ENCODE measurements around the gene ZNF500.

DNA sequence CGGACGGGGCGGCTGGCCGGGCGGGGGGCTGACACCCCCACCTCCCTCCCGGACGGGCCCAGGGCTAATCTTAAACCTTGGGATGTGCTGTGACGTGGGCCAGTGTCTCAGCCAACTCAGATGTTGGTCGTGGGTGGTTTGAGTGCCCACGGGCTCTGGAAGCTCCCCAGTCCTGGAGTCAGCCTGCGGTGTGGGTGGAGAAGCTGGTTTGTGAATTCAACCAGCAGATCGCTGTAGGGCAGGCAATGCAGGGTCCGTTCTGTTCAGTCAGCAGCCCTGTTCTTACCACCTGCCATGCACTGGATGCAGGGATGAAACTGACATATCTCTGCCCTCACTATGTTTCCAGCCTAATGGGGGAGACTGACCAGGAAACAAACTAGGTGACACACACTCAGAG, 8.0 kb upstream of the ZNF500 start:
- TF ChIP-seq, protein P1, sequence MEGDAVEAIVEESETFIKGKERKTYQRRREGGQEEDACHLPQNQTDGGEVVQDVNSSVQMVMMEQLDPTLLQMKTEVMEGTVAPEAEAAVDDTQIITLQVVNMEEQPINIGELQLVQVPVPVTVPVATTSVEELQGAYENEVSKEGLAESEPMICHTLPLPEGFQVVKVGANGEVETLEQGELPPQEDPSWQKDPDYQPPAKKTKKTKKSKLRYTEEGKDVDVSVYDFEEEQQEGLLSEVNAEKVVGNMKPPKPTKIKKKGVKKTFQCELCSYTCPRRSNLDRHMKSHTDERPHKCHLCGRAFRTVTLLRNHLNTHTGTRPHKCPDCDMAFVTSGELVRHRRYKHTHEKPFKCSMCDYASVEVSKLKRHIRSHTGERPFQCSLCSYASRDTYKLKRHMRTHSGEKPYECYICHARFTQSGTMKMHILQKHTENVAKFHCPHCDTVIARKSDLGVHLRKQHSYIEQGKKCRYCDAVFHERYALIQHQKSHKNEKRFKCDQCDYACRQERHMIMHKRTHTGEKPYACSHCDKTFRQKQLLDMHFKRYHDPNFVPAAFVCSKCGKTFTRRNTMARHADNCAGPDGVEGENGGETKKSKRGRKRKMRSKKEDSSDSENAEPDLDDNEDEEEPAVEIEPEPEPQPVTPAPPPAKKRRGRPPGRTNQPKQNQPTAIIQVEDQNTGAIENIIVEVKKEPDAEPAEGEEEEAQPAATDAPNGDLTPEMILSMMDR (conservative IDR thresholded peaks at IDR 0.05; ENCODE audit: low read depth in 2 of 2): no peak
- TF ChIP-seq EZH2 (IDR thresholded peaks at IDR 0.05; ENCODE audit: low read depth, unreplicated experiment) (no peak), CREB1 (CRISPR knock-in tag; IDR thresholded peaks at IDR 0.05; ENCODE audit: low read depth) (no peak), POLR2AphosphoS5 (IDR thresholded peaks at IDR 0.05; ENCODE audit: low read depth) (no peak), NANOG (IDR thresholded peaks at IDR 0.05; ENCODE audit: borderline replicate concordance) (no peak), EZH2phosphoT487 (IDR thresholded peaks at IDR 0.05; ENCODE audit: unreplicated experiment) (no peak)
- TF ChIP-seq, protein P2, sequence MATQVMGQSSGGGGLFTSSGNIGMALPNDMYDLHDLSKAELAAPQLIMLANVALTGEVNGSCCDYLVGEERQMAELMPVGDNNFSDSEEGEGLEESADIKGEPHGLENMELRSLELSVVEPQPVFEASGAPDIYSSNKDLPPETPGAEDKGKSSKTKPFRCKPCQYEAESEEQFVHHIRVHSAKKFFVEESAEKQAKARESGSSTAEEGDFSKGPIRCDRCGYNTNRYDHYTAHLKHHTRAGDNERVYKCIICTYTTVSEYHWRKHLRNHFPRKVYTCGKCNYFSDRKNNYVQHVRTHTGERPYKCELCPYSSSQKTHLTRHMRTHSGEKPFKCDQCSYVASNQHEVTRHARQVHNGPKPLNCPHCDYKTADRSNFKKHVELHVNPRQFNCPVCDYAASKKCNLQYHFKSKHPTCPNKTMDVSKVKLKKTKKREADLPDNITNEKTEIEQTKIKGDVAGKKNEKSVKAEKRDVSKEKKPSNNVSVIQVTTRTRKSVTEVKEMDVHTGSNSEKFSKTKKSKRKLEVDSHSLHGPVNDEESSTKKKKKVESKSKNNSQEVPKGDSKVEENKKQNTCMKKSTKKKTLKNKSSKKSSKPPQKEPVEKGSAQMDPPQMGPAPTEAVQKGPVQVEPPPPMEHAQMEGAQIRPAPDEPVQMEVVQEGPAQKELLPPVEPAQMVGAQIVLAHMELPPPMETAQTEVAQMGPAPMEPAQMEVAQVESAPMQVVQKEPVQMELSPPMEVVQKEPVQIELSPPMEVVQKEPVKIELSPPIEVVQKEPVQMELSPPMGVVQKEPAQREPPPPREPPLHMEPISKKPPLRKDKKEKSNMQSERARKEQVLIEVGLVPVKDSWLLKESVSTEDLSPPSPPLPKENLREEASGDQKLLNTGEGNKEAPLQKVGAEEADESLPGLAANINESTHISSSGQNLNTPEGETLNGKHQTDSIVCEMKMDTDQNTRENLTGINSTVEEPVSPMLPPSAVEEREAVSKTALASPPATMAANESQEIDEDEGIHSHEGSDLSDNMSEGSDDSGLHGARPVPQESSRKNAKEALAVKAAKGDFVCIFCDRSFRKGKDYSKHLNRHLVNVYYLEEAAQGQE (IDR thresholded peaks at IDR 0.05; ENCODE audit: unreplicated experiment): no peak

All from GM23338 (cell line).